Dermis blood vessel endothelial cell (primary cell): Measurements from ENCODE around the gene DLG2. TPM values are rescaled to one million over a fixed set of nuclear protein-coding genes. Genes with fewer than 3 reads are reported as not detected.

Experiments
- DNase-seq: peaks from one replicate; pipeline ENCODE4 v3.0.0; 2010
- total RNA-seq: library from RNA; depleted of rRNA; stranded (reverse); fragments of >200 nt; gene quantifications from 2 replicates; pipeline ENCODE4 v1.2.3, GENCODE V29; 2014

Gene DLG2
- total RNA-seq, 1 donor from 2014 or later, result 0.17 TPM

DNA sequence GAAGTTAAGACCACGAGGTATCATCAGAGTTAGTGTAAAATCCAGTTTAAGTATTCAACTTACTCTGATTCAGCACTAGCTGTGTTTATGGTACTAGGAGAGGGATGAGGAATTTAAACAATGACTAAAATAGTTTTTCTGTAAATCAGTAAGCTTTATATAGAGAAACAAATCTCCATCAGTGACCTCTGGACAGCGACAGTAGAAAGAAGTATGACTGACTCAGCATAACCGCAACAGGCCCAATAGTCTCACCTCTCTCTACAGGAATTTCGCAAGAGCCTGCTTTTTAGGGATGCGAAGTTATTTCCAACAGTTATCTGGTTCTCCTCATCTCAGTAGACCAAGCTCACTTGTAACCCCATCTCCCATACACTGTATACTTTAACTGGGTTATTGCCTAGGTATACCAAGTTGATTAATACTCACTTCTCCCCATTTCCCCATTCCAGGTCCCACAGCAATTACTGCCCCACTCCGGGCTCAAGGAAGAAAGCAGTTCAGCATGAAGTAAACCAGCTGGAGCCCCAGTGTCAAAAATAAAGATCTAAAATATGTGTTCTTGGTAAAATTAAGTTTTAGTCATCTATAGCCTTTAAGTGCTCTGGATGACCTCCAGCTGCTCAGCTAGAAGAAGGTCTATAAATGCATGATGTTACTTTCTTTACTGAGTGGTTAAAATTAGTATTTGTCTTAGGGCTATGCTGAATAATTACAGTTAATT, 1570.3 kb downstream of the DLG2 start:
- no peak for DNase-seq

DNA sequence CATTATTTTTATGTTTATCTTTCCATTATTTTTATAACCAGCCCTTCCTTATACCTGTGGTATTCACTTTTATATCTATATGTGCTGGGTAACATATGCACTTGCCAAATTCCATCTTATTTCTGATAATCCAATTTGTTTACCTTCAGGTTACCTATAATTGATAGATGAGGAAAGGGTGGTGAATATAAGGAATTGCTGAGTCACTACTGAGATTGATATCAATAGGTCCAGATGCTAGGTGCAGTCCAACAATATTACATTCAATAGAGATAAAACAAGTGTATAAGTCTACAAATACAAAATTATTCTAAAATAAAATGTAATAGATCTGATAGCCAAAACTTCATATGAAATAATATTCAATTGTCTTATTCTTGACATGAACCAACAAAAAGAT, 1582.0 kb downstream of the DLG2 start:
- no peak for DNase-seq

- DNase-seq, result no peak
Observed at GRCh38 chr11:84044706-84045105, 1582.4 kb downstream of the DLG2 start.

DNA sequence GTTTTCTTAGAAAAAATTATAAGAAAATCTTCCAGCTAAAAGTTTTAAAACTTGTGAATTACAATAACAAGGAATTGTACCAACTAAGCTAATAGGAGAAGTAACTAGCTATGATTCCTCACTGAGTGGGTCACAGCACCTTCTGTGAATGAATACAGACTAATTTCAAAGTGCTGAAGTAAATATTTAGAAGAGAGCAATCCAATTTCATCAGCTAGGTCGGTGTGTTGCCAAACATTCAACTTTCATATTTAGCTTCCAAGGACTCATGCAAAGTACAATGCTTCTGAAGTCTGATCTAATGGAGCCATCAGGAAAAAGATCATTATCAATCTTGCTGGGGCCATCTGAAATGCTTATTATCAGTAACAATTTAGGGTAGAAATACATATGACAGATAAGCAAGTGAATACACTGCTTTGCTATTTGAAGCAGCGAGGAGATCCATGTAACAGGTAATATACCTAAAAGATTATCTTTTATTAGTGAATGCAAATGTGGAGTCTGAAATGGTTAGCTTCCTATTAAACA, 1590.4 kb downstream of the DLG2 start:
- no peak for DNase-seq

DNA sequence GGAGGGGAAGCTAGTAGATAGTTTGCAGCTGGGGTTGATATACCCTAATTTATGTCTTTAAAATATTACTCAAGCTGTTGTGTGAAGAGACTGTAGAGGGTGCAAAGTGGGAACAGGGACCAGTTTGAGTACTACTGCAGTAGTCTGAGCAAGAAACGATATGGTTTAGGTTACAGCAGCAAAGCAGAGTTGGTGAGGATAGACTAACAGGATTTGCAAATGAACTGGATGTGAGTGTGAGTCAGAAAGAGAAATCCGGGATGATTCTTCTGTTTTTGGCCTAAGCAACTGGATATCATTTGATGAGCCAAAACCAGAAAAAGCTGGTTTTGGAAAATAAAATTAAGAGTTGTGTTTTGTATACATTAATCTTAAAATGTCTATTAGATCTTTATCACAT, 1591.5 kb downstream of the DLG2 start:
- DNase-seq, result no peak

DNA sequence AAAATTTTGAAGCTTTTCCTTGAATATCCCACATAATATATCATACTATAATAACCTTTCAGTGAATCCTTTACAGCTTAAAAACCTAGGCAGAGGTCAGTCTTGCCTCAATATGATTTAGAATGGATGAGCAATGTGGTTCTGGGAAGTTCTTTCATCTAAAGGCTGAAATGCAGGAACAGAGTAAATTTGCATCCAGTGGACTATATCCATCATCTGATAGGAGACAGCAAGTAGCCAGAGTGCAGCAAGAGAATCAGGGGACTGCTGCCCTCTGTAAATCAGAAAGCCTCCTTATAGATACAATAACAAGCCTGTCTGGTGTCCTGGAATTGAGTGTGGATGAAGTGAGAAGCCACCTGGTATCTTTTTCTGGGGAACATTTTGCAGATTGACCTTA, 1592.7 kb downstream of the DLG2 start:
- DNase-seq, result no peak

- no peak for DNase-seq
Observed at GRCh38 chr11:84024266-84024665, 1602.9 kb downstream of the DLG2 start.

GRCh38 chr11:84022695-84023094, 1604.4 kb downstream of the DLG2 start:
- no peak for DNase-seq

GRCh38 chr11:84022201-84022600, 1604.9 kb downstream of the DLG2 start:
- DNase-seq, result no peak

DNA sequence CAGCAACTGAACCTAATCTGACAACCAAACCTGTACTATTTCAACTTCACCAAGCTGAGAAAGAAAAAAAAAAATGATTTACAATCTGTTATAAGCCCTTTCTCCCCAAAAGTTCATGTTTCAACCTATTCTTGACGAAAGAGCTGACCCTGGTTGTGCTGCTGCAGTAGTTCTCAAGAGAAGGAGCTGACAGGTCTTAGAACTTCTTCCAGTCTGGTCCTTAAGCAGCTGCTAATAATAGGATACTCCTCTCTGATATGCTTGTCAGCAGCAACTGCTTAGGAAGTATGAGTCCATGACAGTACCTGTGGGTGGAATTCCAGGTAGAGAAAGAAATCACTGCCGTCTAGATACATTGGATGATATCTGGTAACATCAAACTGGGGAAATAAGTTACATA, 1605.9 kb downstream of the DLG2 start:
- no peak for DNase-seq

GRCh38 chr11:84019571-84020194, 1607.5 kb downstream of the DLG2 start:
- no peak for DNase-seq

- DNase-seq, result no peak
Observed at GRCh38 chr11:84014539-84014938, 1612.6 kb downstream of the DLG2 start.

DNA sequence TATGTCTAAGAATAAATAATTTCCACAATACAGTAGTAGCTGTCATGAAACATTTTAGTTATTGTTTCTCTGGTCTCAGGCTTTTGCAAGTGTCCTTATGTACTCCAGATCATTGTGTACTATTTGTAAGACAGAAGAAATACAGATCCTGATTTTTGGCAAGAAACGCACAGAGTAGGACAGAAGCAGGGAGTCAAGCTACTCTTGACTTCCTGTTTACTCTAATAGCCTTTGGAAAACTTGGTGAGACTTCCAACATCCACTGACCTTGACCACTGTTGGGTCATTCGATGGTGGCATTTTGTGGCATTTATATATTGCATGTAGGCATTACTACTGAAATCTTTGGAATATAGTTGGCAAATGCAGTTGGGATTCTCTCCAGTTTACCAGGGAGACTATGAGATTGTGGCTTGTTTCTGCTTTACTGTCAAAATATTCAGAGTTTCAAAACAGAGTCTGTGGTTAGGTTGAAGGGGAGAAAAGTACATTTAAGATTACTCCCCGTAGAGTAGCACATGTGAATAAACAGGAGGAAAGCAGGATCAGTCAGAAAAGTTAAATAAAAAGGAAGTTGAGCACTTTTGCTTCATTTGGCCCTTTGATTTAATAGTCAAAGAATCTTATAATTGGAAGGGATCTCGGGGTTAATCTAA, 1614.8 kb downstream of the DLG2 start:
- no peak for DNase-seq

DNA sequence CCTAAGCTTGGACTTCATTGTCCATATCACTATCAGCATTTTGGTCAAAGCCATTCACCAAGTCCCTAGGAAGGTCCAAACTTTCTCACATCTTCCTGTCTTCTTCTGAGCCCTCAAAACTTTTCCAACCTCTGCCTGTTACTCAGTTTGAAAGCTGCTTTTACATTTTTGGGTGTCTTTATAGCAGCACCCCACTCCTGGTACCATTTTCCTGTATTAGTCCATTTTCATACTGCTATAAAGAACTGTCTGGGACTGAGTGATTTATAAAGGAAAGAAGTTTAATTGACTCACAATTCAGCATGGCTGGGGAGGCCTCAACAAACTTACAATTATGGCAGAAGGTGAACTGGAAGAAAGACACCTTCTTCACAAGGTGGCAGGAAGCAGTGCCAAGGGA, 1624.0 kb downstream of the DLG2 start:
- no peak for DNase-seq

DNA sequence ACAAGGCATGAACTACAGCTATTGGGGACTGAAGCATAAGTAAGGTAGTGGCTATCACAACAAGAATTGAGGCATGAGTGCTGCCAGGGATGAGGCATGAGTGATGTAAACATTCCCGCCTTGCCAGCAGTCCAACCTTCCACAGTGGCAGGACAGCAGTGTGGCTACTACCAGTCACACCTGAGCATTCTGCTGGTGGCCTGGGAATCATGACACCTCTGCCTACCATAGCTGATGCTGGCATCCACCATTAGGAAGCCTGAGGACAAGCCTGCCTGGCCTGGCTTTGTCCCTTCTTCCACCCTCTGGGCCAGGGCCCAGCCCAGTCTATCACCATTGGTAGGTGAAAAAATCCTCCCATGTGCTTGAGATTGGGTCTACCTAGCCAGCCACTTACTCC, 1628.2 kb downstream of the DLG2 start:
- DNase-seq, result no peak

DNA sequence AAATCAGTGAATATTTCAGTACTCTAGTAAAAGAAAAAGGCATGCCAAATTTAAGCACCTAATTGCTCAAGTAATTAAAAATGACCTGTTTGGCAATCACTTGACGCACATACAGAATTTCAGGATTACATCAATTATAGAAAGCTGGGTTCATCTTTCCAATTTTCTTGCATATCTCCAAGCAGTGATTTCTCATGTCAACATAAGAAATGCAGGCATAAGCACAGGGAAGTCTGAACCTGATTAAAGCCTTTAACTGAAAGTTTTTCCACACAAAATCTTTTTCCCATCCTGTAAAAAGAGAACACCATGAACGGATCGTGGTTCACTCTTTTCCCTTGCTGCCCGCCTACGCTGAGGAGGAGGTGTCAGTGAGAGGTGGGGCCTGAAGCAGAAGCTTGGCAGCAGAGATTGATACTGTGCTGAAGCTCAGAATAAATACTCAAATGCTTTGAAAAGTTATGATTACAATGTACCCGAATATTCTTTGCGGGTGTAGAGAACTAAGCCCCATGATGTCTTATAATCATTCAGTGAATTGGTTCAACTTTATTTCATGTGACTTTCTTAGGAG, 1636.9 kb downstream of the DLG2 start:
- DNase-seq, result no peak

- DNase-seq, result no peak
Observed at GRCh38 chr11:83982825-83983224, 1644.3 kb downstream of the DLG2 start.

DNA sequence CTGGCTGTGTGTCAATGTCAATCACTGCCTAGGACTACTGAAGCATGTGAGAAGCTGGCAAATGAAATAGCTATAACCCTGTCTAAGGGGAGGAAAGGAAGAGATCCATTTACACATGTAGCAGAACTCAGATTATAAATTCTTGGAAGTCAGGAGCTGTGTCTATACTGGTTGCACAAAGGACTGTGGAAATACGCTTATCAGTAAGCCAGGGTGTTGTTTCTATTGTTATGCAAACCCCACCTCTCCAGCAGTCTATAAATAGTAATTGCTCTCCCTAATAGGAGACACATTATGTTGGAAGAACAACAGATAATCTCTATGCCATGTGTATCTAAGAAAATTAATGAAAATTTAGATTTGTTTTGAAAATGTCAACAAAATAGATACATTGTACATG, 1647.6 kb downstream of the DLG2 start:
- no peak for DNase-seq

DNA sequence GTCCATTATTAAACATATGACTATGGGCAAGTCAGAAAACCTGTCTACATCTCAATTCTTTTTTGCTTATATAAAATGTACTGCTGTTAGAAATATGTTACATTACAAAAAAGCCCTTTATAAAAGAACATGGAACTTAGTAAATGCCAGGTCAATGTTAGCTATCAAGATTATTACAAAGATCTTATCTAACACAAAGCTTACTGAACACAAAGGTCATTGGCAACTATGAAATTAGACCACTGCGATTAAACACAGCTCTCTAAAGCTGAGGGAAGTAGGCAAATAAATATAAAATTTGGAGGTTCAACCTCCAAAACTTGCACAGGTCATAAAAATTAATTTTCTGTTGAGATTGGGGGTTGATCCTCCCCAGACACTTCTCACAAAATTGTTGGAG, 1648.2 kb downstream of the DLG2 start:
- DNase-seq, result no peak

DNA sequence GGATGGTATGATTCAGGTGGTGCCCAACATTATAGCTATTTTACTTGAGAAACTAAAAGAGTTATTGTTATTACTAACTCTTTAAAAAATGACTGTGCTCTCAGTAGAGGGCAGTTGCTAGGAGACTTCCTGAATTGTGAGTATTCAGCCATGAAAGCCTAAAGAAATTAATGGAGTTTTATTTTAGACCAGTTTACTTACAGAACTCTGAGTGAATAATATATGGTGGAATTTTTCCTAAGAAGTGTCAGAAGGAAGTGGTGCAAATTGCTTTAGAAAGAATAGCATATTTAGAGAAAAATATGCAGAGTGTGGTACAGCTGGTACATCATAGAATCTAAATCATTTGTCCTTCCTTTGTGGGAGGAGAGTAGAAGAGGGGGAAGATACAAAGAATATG, 1651.1 kb downstream of the DLG2 start:
- DNase-seq, result no peak

GRCh38 chr11:83972536-83972935, 1654.6 kb downstream of the DLG2 start:
- no peak for DNase-seq

- no peak for DNase-seq
Observed at GRCh38 chr11:83971063-83971462, 1656.1 kb downstream of the DLG2 start.

DNA sequence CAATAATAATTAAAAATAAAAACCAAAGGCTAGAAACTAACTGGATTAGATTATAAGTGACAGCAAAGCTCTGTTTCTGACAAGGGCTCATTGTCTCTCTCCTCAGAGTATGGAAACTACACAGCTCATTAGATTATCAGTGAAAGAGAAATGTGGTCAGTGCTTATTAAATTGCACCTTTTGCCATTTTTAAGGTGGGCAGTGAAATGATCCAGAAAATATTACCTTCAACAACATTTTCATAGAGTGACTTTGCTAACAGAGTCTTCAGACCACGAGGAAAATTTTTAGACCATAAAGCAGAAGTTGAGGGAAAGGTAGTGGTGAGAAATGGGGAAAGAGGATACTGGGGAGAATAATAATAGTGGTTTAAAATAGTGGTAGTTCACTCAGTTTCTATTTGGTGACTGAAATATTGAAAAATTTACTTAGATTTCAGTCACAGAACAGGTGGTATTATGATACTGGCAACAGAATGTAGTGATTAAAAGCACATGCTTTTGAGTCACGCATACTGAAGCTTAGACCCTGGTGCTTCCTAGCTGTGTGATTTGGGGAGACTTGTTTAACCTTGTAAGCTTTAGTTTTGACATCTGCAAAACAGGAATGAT, 1657.0 kb downstream of the DLG2 start:
- DNase-seq, result no peak
